GM12892 (cell line): ENCODE measurements around the gene MGME1. TPM values are rescaled to one million over a fixed set of nuclear protein-coding genes. Genes with fewer than 3 reads are reported as not detected.
A peak's percentile ranks its signal among the peaks of the same experiment; 100 is the strongest.

Source experiments
- DNase-seq: peaks from one replicate; pipeline ENCODE4 v3.0.0; 2011; ENCODE audit not compliant: insufficient read length
- FAIRE-seq: peaks from 2 replicates; lab custom pipeline; 2011; peaks lifted over from hg19 to GRCh38; lab: Jason Lieb, UNC
- POLR2A ChIP-seq: IDR thresholded peaks from 2 replicates; pipeline ENCODE4 v1.6.1; 2011; ENCODE audit warnings: low read depth, low read length, control low read depth
- POLR2AphosphoS5 ChIP-seq: IDR thresholded peaks from 2 replicates; pipeline ENCODE4 v1.6.1; 2011; ENCODE audit warnings: low read depth, low read length, control low read depth
- TAF1 ChIP-seq: IDR thresholded peaks from 2 replicates; pipeline ENCODE4 v1.6.1; 2011; ENCODE audit warnings: low read depth, mild to moderate bottlenecking, control low read depth, low read length, borderline replicate concordance
- polyA plus RNA-seq: library from polyadenylated mRNA; unstranded; fragments of >200 nt; gene quantifications from one replicate; pipeline ENCODE4 v1.2.1, GENCODE V29; 2012; ENCODE audit warnings: missing spikeins, inconsistent platforms; ENCODE audit not compliant: missing spikeins

Gene MGME1
- polyA plus RNA-seq, result 28.2 TPM

- FAIRE-seq (peak; percentile 97), DNase-seq (peak; percentile 89)
- peak; percentile 99 for TF ChIP-seq POLR2A
- TF ChIP-seq POLR2AphosphoS5, result peak; percentile 99
- TF ChIP-seq TAF1, result peak; percentile 71; the same call in 1 of the 2 replicates
Measured at GRCh38 chr20:17968366-17969277, at the start of gene MGME1, which contains the start of gene SNX5. Gene MGME1, plus strand, starts transcription at chr20:17969018. Its CDS starts 842 bp downstream, at chr20:17969860. Gene SNX5, minus strand, starts transcription at chr20:17968794. Its CDS starts 369 bp downstream, at chr20:17968425.

- FAIRE-seq (no peak), DNase-seq (no peak)
- TF ChIP-seq TAF1 (no peak), POLR2AphosphoS5 (no peak), POLR2A (no peak)
Measured at GRCh38 chr20:17919149-17919548, 49.7 kb upstream of the MGME1 start.

- FAIRE-seq (no peak), DNase-seq (no peak)
- no peak for TF ChIP-seq TAF1
- no peak for TF ChIP-seq POLR2AphosphoS5
- TF ChIP-seq POLR2A, result no peak
Measured at GRCh38 chr20:17921774-17922173, 47.0 kb upstream of the MGME1 start.

GRCh38 chr20:17925141-17925939 lies 43.5 kb upstream of the MGME1 start:
- no peak for TF ChIP-seq POLR2A
- no peak for TF ChIP-seq TAF1
- TF ChIP-seq POLR2AphosphoS5, result no peak
- no peak for FAIRE-seq
- no peak for DNase-seq

GRCh38 chr20:17925940-17926300 lies 42.9 kb upstream of the MGME1 start:
- TF ChIP-seq POLR2A (no peak), POLR2AphosphoS5 (no peak), TAF1 (no peak)
- no peak for FAIRE-seq
- no peak for DNase-seq

- FAIRE-seq (no peak), DNase-seq (no peak)
- TF ChIP-seq POLR2AphosphoS5 (no peak), TAF1 (no peak), POLR2A (no peak)
Measured at GRCh38 chr20:17928211-17928611, 40.6 kb upstream of the MGME1 start.

GRCh38 chr20:17928633-17929311 lies 40.0 kb upstream of the MGME1 start:
- no peak for TF ChIP-seq TAF1
- no peak for TF ChIP-seq POLR2AphosphoS5
- no peak for TF ChIP-seq POLR2A
- FAIRE-seq, result no peak

GRCh38 chr20:17931513-17931912 lies 37.3 kb upstream of the MGME1 start:
- FAIRE-seq (no peak), DNase-seq (no peak)
- no peak for TF ChIP-seq POLR2AphosphoS5
- TF ChIP-seq POLR2A, result no peak
- TF ChIP-seq TAF1, result no peak

More at GRCh38 chr20:17928633-17929311, 40.0 kb upstream of the MGME1 start:
- DNase-seq, result no peak

- FAIRE-seq, result no peak
- DNase-seq, result no peak
- TF ChIP-seq POLR2A (no peak), POLR2AphosphoS5 (no peak), TAF1 (no peak)
Measured at GRCh38 chr20:17932396-17932795, 36.4 kb upstream of the MGME1 start.

GRCh38 chr20:17933121-17933520 lies 35.7 kb upstream of the MGME1 start:
- no peak for DNase-seq
- FAIRE-seq, result no peak
- TF ChIP-seq POLR2A (no peak), POLR2AphosphoS5 (no peak), TAF1 (no peak)

- no peak for TF ChIP-seq TAF1
- no peak for TF ChIP-seq POLR2AphosphoS5
- no peak for TF ChIP-seq POLR2A
- FAIRE-seq (no peak), DNase-seq (no peak)
Measured at GRCh38 chr20:17933711-17934110, 35.1 kb upstream of the MGME1 start.
